Measurements from ENCODE around the gene ZBTB7C.

DNA sequence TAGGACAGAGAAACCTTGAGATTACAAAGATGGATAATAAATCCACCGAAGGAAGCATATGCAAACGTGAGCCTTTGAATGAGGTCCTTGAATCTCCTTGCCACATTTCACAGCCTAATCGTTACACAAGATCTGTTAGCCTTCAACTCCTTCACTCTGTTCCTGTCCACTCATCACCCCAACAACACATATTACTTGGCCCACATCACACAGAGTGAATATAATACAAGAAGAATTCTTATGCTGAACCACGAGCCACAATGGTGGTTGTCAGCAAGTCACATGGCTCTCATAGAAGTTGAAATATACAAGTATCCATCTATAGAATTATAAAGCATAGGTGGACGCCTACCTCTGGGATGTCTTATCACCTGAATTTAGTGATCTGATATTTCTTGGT lies 12.6 kb downstream of the ZBTB7C start:
- TF ChIP-seq GABPA (IDR thresholded peaks at IDR 0.05; ENCODE audit: low read depth): no peak
- TF ChIP-seq, protein P1, sequence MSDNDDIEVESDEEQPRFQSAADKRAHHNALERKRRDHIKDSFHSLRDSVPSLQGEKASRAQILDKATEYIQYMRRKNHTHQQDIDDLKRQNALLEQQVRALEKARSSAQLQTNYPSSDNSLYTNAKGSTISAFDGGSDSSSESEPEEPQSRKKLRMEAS (IDR thresholded peaks at IDR 0.05; ENCODE audit: low read depth, low read length): no peak
- no peak for TF ChIP-seq POLR2A (IDR thresholded peaks at IDR 0.05; ENCODE audit: low read depth, low read length)
- TF ChIP-seq CHD2 (IDR thresholded peaks at IDR 0.05; ENCODE audit: borderline replicate concordance, low read depth, low read length): no peak
- TF ChIP-seq CHD4 (IDR thresholded peaks at IDR 0.05): no peak
- TF ChIP-seq, protein P2, sequence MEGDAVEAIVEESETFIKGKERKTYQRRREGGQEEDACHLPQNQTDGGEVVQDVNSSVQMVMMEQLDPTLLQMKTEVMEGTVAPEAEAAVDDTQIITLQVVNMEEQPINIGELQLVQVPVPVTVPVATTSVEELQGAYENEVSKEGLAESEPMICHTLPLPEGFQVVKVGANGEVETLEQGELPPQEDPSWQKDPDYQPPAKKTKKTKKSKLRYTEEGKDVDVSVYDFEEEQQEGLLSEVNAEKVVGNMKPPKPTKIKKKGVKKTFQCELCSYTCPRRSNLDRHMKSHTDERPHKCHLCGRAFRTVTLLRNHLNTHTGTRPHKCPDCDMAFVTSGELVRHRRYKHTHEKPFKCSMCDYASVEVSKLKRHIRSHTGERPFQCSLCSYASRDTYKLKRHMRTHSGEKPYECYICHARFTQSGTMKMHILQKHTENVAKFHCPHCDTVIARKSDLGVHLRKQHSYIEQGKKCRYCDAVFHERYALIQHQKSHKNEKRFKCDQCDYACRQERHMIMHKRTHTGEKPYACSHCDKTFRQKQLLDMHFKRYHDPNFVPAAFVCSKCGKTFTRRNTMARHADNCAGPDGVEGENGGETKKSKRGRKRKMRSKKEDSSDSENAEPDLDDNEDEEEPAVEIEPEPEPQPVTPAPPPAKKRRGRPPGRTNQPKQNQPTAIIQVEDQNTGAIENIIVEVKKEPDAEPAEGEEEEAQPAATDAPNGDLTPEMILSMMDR (IDR thresholded peaks at IDR 0.05 in 2 of 3, conservative IDR thresholded peaks at IDR 0.05 in 1 of 3; ENCODE audit: control insufficient read depth in 2 of 3, extremely low read depth in 1 of 3, insufficient read depth in 1 of 3, low read depth in 3 of 3, low read length in 3 of 3): no peak
- TF ChIP-seq NBN (IDR thresholded peaks at IDR 0.05): no peak

Measured in GM12878 (cell line).